ENCODE measurements around the gene EVI5L.
"Not testable (repeated sequence)": the region's sequence is repeated elsewhere in the genome, so short reads cannot be mapped to it uniquely, and the experiment has no call there.

EVI5L gene

DNA sequence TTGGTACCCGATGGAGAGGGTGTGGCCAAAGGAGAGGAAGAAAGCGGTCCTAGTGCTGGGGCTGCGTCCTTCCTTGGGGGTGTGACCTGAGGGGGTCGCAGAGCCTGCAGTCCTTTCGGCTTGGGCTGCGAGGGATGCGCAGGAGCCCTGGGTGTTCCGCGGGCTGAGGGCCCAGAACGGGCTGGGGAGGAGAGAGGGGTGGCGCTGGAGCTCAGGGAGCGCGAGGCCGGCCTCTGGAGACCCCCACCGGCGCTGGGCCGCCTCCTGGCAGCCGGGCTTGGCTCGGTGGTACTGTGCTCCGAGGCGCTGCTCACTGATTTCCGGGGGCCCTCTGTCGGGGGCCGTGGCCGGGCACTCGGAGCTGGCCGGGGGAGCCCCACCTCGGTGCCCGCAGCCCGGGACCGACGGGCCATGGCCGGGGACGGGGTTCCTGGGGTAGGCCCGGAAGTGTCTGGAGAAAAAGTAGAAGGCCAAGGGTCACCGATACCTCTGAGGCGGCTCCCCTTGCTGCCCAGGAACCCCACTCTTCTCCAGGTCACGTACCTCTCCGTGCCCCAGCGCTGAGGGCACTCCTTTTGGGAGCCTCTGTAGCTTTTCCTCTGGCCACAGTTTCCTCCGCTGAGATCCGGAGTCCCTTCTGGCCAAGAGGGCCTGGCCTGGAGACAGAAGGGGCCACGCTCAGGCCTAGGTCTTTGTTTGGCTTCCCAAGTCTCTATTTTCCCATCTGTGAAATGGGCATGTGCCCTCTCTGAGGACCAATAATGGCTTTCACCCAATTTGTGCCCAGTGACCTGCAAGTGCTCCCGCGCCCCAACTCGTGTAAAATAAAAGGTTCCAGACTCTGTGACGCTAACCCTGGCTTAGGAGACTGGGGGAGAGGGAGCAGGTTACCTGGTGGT lies 42.5 kb downstream of the EVI5L start:
- no peak for DNase-seq (ENCODE audit: low read depth)

DNA sequence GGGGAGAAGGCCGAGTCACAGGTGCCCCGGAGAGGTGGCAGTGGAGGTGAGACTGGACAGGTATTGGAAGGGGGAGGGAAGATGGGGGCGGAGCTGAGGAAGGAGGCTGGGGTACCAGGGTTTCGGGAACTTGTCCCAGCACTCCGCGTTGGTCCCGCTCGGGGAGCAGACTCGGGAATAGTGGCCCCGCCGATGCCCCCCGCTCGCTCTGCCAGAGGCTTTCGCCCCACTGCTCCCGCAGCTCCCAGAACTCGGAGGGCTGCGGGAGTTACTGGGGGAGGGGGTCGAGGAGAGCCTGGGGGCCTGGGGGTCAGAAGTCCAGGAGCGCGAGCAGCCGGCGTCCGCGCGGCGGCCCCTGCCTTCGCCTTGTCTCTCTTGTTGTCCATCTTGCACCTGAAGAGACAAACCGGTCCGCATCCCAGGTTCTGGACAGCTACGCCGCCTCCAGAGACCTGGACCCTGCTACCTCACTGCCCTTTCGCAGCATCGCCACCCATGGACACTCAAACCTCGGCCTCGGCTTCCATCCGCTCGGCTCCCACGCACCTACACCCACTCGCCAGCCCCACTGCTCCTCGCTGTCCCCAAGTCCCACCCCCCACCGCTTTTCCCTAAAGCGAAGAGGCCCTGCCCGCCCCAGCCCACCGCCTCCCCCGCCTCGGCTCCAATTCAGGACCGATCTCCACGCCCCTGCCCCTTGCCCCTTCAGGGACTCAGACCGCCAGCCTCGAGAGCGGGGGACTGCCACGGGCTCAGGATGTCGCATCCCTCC lies 43.5 kb downstream of the EVI5L start:
- DNase-seq (ENCODE audit: low read depth): no peak

DNA sequence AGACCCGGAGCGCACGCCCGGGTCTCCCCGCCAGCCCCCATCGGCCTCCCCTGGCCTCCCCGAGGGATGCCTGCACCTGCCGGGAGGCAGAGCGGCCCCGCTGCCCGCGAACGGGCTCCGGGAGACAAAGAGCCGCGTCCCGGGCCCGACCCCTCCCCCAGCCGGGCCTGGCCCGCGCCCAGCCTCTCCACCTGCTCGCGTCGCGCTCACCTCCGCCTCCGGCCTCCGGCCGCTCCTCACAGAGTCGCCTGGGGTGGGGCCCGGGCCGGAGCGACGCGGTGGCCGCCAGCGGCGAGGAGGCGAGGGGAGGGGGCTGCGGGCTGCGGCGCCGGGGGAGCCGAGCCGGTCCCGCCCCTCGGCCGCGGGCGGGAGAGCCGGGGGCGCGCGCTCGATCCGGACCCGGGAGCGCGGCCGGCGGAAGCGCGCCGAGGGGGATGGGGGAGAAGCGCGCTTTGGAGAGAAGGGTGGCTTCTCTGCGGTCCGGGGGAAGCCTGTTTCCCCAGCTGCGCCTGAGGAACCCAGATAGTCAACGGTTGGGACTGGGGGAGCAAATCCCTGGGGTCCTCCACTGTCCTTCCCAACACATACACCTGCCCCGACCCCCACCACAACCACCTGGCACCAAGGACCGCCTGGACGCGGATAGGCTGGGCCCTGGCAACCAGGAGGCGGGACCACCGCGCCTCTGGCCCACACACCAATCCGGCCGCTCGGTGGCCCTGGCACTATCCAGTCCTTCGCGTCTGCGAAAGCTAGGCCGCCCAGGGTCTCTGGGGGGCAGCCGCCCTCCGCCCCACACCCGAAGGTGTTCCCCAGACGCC lies 44.3 kb downstream of the EVI5L start, which contains the start of gene PRR36:
Gene PRR36, minus strand, starts transcription at position 315 of the 821 bp plus-strand sequence. CDS start 701 bp downstream, outside the sequence.
- DNase-seq (ENCODE audit: low read depth): no peak

DNA sequence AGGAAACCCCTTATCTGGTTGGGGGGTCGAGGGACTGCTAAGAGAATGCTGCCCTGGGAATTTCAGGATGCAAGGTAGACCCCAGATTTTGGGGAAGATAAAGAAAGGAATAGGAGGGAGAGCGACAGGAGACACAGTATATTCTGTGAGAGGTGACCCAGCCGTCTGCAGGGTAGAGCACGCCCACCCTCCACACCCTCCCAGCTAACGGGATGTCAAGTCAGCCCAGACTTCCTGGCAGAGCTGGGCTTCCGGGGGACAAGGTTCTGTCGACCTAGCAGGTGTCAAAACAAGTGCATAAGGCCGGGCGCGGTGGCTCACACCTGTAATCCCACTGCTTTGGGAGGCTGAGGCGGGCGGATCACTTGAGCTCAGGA lies 44.9 kb downstream of the EVI5L start:
- DNase-seq (ENCODE audit: low read depth): no peak

DNA sequence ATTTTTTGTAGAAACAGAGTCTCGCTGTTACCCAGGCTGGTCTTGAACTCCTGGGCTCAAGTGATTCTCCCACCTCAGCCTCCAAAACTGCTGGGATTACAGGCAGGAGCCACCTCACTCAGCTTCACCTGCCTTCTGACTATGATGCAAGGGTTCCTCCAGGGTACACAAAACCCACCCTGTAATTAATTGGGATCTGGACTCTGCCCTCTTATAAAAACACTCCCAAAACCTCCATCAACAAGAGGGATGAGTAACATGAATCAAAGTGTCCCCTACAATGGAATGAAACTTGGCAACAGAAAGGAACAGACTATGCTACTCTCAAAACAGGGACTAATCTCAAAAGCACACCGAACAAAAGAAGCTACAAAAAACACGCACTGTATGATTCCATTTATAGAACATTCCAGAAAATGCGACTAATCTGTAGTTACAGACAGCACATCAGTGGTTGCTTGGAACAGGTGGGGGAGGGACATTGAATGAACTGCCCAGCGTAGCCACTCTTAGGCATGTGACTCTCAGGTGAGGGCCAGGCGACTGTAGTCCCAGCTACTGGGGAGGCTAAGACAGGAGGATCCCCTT lies 47.3 kb downstream of the EVI5L start:
- no peak for DNase-seq (ENCODE audit: low read depth)

DNA sequence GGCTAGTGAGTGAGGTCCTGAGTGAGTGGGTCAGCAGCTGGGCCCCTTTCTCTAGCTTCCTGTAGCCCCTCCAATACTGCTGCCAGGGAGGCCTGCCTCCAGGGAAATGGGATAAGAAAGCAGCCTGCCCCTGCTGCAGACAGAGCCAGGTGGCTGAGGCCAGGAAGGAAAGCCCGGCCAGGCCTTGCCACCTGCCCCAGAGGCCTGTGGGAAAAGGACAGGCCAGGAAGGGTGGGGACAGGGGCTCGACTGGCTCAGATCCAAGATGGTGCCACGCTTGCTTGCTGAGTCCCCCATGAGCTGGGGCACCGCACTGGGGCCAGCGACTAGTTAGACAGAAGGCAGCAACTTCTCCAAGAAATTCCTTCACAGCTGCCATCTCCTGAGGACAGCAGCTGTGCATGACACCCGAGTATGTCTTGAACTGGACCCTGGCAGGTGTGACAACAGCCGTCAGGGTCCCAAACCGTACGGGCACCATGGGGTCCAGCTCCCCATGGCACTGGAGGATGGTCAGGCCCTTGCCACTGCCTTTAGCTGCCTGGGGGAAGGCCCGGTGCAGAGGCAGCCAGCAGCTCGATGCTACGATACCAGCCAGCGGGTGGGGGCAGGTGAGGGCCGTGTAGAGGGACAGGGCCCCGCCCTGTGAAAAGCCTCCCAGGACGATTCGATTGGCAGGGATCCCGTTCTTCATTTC lies 49.2 kb downstream of the EVI5L start:
- no peak for DNase-seq (ENCODE audit: low read depth)

DNA sequence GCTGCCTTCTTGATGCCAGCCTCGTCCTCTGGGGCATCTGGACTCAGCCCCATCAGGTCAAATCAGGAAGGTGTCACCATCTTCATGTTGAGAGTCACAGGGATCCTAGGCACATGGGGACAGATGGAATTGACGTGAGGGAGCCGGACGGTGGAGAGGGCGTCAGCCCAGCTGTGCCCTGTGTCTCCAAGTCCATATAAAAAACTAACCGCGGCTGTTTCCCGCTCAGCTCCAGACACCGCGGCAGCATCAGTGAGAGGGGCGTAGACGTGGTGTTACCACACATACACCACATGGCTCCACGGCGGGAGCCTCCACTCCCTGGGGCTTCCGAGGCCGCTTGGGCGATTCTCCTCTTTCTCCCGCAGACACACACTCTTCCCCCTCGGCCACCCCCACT lies 49.8 kb downstream of the EVI5L start:
- DNase-seq (ENCODE audit: low read depth): no peak

DNA sequence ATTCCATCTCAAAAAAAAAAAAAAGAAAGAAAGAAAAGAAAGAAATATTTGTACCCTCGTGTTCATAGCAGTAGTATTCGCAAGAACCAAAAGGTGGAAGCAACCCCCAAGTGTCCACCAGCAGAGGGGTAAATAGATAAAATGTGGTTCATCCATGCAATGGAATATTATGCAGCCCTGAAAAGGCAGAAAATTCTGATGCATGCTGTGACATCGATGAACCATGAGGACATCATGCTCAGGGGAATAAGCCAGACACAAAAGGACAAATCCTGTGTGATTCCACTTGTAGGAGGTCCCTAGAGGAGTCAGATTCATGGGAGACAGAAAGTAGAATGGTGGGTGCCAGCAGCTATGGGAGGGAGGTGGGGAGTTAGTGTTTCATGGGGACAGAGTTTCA lies 51.9 kb downstream of the EVI5L start:
- no peak for DNase-seq (ENCODE audit: low read depth)

DNA sequence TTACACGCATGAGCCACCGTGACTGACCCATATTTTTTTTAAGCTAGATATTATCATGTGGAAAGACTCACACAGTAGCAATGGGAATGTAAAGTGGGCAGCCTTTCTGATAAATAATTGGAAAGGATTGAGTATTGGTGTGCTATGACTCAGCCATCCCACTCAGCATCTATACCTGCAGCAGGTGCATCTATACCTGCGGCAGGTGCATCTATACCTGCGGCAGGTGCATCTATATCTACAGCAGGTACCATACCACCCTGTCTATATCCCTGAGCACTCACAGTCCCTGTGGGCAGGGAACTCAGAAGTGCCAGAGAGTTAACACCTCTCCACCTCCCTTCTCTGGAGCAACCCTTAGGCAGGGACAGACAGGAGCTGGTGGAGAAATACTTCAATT lies 53.1 kb downstream of the EVI5L start:
- no peak for DNase-seq (ENCODE audit: low read depth)

DNA sequence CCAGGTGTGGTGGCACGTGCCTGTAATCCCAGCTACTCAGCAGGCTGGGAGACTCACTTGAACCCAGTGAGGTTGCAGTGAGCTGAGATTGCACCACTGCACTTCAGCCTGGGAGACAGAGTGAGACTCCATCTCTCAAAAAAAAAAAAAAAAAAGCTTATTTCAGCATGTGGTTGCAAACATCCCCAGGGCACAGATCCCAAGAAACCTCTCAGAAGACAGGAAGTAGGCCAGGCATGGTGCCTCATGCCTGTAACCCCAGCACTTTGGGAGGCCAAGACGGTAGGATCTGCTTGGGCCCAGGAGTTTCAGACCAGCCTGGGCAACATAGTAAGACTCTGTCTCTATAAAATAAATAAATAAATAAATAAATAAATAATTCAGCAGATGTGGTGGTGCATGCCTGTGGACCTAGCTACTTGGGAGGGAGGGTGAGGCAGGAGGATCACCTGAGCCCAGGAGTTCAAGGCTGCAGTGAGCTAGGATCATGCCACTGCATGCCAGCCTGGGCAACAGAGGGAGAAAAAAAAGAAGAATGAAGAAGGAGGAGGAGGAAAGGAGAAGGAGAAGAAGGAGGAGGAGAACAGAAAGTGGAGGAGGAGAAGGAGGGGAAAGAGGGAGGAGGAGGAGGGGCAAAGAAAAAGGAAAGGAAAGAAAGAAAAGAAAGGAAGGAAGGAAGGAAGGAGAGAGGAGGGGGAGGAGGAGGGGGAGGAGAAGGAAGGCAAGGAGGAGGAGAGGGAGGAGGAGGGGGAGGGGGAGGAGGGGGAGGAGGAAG lies 54.0 kb downstream of the EVI5L start:
- DNase-seq (ENCODE audit: low read depth): no peak

DNA sequence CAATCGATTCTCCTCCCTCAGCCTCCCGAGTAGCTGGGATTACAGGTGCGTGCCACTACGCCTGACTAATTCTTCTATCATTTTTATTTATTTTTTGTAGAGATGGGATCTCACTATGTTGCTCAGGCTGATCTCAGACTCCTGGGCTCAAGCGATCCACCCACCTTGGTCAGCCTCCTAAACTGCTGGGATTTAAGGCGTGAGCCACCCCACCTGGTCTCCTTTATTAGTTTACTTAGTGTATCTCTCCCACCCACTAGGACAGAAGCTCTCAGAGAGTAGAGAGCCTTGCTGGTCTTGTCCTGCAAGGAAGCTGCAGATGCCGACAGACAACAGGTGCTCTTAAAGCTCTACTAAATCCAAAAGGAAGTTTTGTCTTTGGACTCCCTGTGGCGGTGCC lies 55.8 kb downstream of the EVI5L start:
- DNase-seq (ENCODE audit: low read depth): no peak

DNA sequence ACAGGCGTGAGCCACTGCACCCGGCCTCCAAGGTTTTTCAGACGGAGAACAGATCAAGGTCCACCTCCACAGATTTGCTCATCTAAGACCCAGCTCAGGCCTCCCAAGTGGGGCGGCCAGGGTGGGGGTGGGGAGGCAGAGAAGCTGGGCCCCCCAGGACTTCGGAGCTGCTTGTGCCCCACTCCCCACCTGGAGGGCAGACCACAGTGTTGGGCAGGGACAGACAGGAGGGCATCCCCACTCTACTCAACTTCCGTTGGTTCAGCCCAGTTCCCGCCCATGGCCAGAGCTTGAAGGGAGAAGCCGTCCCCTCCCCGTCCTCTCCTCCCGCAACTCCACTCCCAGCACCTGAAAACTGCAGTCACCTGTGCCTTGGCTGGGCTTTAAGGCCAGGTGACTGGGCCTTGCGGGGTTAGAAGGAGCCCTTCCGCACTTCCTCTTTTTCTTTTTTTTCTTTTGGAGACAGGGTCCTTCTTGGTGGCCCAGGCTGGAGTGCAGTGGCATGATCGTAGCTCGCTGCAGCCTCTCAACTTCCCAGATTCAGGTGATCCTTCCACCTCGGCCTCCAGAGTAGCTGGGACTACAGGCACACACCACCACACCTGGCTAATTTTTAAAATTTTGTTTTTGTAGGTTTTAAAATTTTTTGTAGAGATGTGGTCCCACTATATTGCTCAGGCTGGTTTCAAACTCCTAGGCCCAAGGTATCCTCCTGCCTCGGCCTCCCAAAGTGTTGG lies 57.6 kb downstream of the EVI5L start:
- DNase-seq (ENCODE audit: low read depth): no peak

DNA sequence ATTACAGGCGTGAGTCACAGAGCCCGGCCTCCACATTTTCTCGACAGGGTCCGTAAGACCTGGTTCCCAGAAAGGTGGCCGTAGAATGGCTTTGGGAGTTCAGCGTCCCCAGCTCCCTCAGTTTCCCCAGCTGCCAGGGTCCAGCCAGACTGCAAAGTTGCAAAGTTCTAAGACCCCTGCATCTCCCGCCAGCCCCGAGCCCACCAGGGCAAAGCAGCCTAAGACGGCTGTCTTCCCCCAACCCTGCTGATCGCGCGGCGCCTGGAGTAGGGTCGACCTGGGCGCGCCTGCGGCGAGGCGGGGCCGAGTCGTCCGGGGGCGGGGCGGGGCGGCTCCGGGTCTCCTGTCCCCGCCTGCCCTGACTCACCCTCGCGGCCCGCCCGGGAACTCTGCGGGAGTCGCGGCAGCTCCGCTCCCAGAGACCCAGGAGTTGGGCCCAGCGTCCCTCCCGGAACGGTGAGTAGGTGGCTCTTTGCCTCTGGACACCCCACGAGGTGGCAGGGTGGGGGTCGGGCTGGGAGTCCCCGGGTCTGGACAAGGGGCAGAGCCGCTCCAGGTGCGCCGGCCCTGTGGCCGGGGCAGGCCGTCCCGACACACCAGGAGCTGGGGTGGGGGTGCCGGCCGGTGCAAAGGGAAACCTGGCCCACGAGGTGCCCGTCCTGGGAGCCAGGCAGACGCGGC lies 58.3 kb downstream of the EVI5L start, which contains the start of gene LRRC8E:
Gene LRRC8E, plus strand, starts transcription at position 366 of the 681 bp plus-strand sequence. CDS start 7,094 bp downstream, outside the sequence.
- no peak for DNase-seq (ENCODE audit: low read depth)

DNA sequence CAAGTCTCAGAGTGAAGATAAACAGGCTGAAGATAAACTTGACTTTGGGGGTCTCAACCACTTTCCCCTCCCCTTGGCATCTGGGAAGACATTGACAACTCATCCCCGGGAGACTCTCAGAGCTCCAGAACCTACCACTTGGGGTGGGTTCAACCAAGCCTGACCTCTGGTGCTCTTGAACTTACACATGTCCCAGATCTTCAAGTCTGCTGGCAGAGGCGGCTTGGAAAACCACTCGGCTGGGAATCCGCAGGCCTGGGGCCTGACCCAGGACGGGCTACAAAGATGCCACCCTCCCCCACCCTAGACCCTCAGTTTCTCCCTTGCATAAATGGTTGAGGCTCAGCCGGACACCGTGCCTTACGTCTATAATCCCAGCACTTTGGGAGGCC lies 58.8 kb downstream of the EVI5L start:
- no peak for DNase-seq (ENCODE audit: low read depth)

DNA sequence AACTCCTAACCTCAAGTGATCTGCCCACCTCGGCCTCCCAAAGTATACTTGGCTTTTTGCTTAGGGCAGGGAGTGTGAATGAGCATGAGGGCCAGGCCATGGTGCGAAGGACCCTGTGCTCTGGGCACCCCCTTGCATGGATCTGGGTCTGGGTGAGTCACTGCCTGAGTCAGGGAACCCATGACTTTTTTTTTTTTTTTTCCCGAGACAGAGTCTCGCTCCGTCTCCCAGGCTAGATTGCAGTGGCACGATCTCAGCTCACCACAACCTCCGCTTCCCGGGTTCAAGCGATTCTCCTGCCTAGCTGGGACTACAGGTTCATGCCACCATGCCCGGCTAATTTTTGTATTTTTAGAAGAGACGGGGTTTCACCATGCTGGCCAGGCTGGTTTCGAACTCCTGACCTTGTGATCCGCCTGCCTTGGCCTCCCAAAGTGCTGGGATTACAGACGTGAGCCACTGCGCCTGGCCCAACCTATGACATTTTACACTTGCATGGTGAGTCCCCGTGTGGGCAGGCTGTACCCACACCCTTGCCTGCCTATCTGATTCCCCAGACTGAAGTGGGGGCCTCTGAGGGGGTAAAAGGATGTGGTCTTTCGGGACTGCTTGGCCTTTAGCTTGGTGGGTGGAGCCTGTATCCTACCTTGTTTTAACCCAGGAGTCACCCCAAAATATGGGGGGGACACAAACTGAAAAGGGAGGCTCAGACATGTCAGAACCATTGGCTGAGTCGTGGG lies 63.5 kb downstream of the EVI5L start:
- DNase-seq (ENCODE audit: low read depth): not testable (repeated sequence)

DNA sequence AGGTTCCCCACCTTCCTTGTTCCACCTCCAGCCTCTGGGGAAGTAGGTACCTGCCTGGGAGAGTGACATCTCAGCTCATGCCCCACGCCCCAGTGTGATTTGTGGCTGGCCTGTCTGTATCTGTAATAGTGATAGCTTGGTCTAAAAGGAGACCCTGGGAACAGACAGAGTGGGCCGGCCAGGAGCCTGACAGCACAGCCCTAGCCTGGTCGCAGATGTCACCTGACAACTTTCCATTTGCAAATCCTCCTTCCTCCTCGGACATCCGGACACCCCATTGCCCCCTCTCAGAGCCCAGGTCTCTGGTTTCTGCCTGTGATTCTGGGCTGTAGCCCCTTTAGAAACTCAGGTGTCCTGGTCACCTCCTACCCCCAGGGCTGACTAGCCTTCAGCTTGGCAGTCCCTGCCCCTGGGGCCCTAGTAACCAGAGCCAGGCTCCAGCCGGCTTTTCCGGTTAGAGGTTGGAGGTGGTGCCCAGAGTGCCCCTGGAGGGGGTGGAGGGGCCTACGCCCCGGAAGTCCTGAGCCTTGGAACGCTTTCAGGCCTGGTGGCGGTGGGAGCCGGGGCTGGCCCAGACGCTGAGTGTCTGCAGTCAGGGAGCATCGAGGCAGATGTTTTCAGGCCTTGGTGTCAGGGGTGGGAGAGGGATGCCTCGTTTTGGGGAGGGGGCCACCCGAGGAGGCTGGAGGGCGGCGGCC lies 64.7 kb downstream of the EVI5L start:
- no peak for DNase-seq (ENCODE audit: low read depth)

DNA sequence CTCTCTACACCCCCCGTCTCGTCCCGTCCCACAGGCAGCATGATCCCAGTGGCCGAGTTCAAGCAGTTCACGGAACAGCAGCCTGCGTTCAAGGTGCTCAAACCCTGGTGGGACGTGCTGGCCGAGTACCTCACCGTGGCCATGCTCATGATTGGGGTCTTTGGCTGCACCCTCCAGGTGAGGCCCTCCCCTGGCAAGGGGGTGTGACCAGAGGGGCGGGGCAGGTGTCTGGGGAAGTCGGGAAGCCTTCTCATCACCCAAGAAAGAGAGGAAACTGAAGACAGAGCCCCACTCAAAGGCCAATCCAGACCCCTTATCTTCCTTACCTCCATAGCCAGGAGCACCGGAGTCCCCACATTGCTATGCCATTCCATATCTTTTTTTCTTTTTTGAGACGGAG lies 65.5 kb downstream of the EVI5L start:
- DNase-seq (ENCODE audit: low read depth): no peak

DNA sequence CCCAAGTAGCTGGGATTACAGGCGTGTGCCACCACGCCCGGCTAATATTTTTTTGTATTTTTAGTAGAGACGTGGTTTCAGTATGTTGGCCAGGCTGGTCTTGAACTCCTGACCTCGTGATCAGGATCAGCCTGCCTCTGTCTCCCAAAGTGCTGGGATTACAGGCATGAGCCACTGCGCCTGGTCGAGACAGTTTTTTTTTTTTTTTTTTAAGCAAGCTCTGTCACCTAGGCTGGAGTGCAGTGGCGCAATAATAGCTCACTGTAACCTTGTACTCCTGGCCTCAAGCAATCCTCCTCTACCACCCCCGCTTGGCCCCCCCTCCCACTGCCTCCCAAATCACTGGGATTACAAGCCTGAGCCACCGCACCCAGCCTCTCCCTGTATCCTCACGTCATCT lies 67.3 kb downstream of the EVI5L start:
- no peak for DNase-seq (ENCODE audit: low read depth)

All from fibroblast of the conjunctiva (primary cell).